Epidermal melanocyte (primary cell): ENCODE measurements around the gene SDHA.

ENCODE experiments used
- DNase-seq: peaks from one replicate; pipeline ENCODE4 v3.0.0; 2011; ENCODE audit warnings: low spot score; ENCODE audit not compliant: insufficient read length

The SDHA gene

GRCh38 chr5:185095-186070 is 32.7 kb upstream of the SDHA start:
- DNase-seq, result no peak

GRCh38 chr5:186091-187041 is 31.8 kb upstream of the SDHA start:
- no peak for DNase-seq

- DNase-seq, result no peak
These were observed 31.1 kb upstream of the SDHA start for GRCh38 chr5:187042-187431.

GRCh38 chr5:187617-188451 is 30.3 kb upstream of the SDHA start:
- DNase-seq, result no peak

GRCh38 chr5:188488-189481 is 29.3 kb upstream of the SDHA start:
- peak; percentile 96 for DNase-seq

- DNase-seq, result no peak
These were observed 28.6 kb upstream of the SDHA start for GRCh38 chr5:189486-189885.

- DNase-seq, result no peak
These were observed 28.1 kb upstream of the SDHA start for GRCh38 chr5:189976-190365.

- DNase-seq, result no peak
These were observed 27.6 kb upstream of the SDHA start for GRCh38 chr5:190366-191035.

- DNase-seq, result no peak
These were observed 26.8 kb upstream of the SDHA start, which contains the start of gene LRRC14B for GRCh38 chr5:191036-191948. Gene LRRC14B, plus strand, starts transcription at chr5:191495. Its CDS starts 44 bp downstream, at chr5:191539.

GRCh38 chr5:191949-192690 is 26.0 kb upstream of the SDHA start:
- DNase-seq, result no peak

- no peak for DNase-seq
These were observed 25.5 kb upstream of the SDHA start for GRCh38 chr5:192691-192969.

- DNase-seq, result no peak
These were observed 24.9 kb upstream of the SDHA start for GRCh38 chr5:192970-193831.

GRCh38 chr5:194102-194501 is 24.0 kb upstream of the SDHA start:
- no peak for DNase-seq

GRCh38 chr5:194603-195209 is 23.4 kb upstream of the SDHA start:
- DNase-seq, result no peak

GRCh38 chr5:195401-196160 is 22.5 kb upstream of the SDHA start:
- no peak for DNase-seq

GRCh38 chr5:196350-196749 is 21.8 kb upstream of the SDHA start:
- DNase-seq, result no peak
